Measurements from ENCODE around the gene DUSP23.

GRCh38 chr1:159791461-159791860 is 10.7 kb downstream of the DUSP23 start:
- TF ChIP-seq CTCF (IDR thresholded peaks at IDR 0.05) (no peak), POLR2A (IDR thresholded peaks at IDR 0.05) (no peak)

Measured in Peyer's patch (tissue), 4 donors.